ENCODE results near the gene RASL10B. TPM values are rescaled to one million over a fixed set of nuclear protein-coding genes. Genes with fewer than 3 reads are reported as not detected.

Gene RASL10B
- total and polyA plus RNA-seq, 9 donors, result 1.9 to 5.1 (median 4.2) TPM

DNA sequence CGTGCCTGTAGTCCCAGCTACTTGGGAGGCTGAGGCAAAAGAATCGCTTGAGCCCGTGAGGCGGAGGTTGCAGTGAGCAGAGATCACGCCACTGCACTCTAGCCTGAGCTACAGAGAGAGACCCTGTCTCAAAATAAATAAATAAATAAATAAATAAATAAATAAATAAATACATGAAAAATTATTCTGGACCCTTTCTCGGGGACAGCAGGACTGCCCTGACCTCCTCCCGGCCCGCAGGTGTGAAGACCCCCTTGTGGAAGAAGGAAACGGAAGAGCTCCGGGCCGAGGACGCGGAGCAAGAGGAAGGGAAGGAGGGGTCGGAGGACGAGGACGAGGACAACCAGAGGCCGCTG is 32.3 kb downstream of the RASL10B start:
- no peak overlapping the region for H3K4me3 ChIP-seq (ENCODE audit: low read length)
- no peaks in the 10 kb centered on the region for H3K36me3 ChIP-seq (ENCODE audit: control insufficient read depth, insufficient read depth, low read length)
- no peaks in the 10 kb centered on the region for H3K9me3 ChIP-seq (replicated peaks; ENCODE audit: control insufficient read depth, low read depth, low read length)
- no peak for DNase-seq
- WGBS (ENCODE audit: insufficient coverage), result 3% methylated on average over 12 of the region's 17 CpGs
- H3K4me1 ChIP-seq (ENCODE audit: control insufficient read depth, insufficient read depth, low read length), result peaks cover 25% of the 10 kb centered on the region
- peaks cover 2% of the 10 kb centered on the region for H3K27me3 ChIP-seq (ENCODE audit: control insufficient read depth, insufficient read depth, low read length)
- H3K27ac ChIP-seq (ENCODE audit: low read length), result no peak overlapping the region

DNA sequence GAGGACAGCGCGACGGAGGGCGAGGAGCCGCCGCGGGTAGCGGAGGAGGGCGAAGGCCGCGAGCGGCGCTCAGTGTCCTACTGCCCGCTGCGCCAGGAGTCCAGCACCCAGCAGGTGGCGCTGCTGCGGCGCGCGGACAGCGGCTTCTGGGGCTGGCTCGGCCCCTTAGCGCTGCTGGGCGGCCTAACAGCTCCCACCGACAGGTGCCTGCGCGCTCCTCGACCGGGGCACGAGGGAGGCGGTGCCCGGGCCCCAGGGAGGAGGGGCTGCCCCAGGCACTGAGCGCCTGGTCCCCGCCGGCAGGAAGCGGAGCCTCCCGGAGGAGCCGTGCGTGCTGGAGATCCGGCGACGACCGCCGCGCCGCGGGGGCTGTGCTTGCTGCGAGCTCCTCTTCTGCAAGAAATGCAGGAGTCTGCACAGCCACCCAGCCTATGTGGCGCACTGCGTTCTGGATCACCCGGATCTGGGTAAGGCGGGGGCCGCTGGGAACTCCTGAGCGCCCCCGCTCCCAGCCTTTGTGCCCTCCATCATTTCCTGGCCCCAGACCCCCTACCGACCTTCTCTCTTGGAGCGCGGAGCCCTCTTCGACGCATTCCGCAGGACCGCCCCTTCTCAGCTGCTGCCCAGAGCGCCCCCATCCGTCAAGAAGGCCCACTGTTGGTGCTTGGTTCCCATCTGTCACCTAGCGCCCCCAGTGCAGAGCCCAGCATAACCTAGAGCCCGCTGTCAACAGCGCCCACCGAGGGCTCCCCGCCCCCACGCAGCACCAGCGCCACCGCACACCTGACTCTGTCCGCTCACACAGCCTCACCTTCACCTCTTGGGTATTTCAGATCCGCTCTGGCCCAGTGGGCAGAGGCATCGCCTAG is 32.9 kb downstream of the RASL10B start:
- Histone ChIP-seq H3K27me3 (ENCODE audit: control insufficient read depth, insufficient read depth, low read length) (peaks cover 2% of the 10 kb centered on the region), H3K9me3 (replicated peaks; ENCODE audit: control insufficient read depth, low read depth, low read length) (no peaks in the 10 kb centered on the region), H3K4me1 (ENCODE audit: control insufficient read depth, insufficient read depth, low read length) (peaks cover 25% of the 10 kb centered on the region), H3K27ac (ENCODE audit: low read length) (peak overlapping the region; percentile 29), H3K4me3 (ENCODE audit: low read length) (peak overlapping the region; percentile 46), H3K36me3 (ENCODE audit: control insufficient read depth, insufficient read depth, low read length) (no peaks in the 10 kb centered on the region)
- 4% methylated on average over 70 of the region's 75 CpGs for WGBS (ENCODE audit: insufficient coverage)
- DNase-seq, result peak; percentile 89

DNA sequence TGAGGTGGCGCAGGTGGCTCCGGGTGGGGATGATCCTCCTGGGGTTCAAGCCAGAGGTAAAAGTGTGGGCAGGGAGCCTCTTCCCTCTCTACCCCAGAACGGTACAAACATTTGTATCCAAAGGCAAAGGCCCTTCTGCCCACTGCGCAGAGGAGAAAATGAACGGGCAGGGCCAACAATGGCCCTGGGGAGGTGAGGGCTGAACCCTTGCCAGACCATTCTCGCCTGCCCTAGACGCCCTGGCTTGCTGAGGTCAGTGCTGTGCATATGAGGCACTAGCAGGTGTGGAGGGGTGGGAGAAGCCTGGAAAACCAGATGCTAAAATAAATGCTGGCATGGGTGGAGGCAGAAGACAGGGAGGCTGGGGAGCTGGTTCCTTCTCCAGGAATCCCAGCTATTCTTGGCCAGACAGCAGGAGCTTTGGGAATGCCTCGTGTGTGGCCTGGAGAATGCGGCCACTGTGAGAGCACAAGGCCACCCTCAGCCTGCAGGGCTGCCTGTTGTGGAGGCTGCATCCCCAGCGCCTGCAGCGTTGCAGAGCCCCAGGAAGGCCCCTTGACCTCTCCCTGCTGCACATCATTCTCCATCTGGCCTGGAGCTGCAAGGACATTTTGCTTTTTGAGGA is 33.8 kb downstream of the RASL10B start:
- 33% methylated on average over 9 of the region's 11 CpGs for WGBS (ENCODE audit: insufficient coverage)
- Histone ChIP-seq H3K36me3 (ENCODE audit: control insufficient read depth, insufficient read depth, low read length) (no peaks in the 10 kb centered on the region), H3K4me1 (ENCODE audit: control insufficient read depth, insufficient read depth, low read length) (peaks cover 25% of the 10 kb centered on the region), H3K27me3 (ENCODE audit: control insufficient read depth, insufficient read depth, low read length) (no peaks in the 10 kb centered on the region), H3K9me3 (replicated peaks; ENCODE audit: control insufficient read depth, low read depth, low read length) (no peaks in the 10 kb centered on the region), H3K4me3 (ENCODE audit: low read length) (no peak overlapping the region), H3K27ac (ENCODE audit: low read length) (peak overlapping the region; percentile 29)
- peak; percentile 36 for DNase-seq

DNA sequence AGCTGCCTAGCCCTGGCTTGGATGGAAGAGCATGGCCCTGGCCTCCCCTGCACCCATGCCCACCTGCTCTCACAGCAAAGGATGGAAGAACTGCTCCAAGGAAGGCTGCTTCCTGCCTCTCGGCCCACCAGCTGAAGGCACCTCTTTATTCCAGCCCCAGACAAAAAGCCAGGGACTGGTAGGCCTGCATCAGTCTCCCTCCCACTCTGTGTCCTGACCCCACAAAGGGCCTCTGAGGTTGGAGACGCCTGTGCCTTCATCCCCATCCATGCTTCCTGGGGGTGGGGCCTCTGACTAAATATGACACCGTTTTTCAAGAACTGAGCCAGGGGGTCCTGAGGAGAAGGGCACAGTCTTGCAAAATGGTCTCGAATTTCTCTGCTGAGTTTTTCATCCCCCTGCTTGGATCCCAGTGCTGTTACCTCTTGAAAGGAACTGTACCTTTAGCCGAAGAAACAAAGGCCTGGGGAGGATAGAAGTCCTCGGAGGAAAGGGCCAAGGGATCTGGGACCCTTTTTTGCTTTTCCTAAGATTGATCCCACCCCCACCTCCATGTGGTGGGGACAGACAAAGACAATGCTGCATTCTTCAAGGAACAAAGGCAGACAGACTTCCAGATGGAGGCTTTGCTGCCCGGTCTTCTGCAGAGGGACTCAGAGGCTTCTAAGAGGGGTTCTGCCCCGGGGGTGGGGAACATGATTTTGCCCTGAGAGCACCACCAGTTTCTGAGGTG is 34.5 kb downstream of the RASL10B start:
- H3K27ac ChIP-seq (ENCODE audit: low read length), result no peak overlapping the region
- H3K4me3 ChIP-seq (ENCODE audit: low read length), result no peak overlapping the region
- WGBS (ENCODE audit: insufficient coverage), result 39% methylated on average over 4 of the region's 8 CpGs
- no peak for DNase-seq
- H3K36me3 ChIP-seq (ENCODE audit: control insufficient read depth, insufficient read depth, low read length), result no peaks in the 10 kb centered on the region
- H3K4me1 ChIP-seq (ENCODE audit: control insufficient read depth, insufficient read depth, low read length), result peaks cover 25% of the 10 kb centered on the region
- no peaks in the 10 kb centered on the region for H3K27me3 ChIP-seq (ENCODE audit: control insufficient read depth, insufficient read depth, low read length)
- H3K9me3 ChIP-seq (replicated peaks; ENCODE audit: control insufficient read depth, low read depth, low read length), result no peaks in the 10 kb centered on the region

DNA sequence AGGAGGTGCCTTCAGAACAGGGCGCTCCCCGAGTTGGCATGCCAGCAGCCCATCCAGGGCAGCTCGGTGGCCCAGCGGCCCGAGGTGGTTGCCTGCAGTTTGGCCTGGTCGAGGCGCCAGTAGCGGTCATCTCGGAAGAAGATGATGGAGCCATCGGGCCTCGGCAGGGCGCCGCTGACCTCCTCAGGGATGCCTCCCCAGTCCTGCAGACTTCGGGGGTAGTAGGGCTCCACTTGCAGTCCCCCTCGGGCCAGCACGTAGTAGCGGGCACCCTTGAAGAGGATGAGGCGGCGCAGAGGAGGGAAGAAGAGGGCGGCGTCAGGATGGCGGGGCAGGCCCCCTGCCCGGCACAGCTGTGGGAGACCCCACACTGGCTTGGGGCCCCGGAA is 35.0 kb downstream of the RASL10B start:
- H3K9me3 ChIP-seq (replicated peaks; ENCODE audit: control insufficient read depth, low read depth, low read length), result no peaks in the 10 kb centered on the region
- no peaks in the 10 kb centered on the region for H3K27me3 ChIP-seq (ENCODE audit: control insufficient read depth, insufficient read depth, low read length)
- H3K36me3 ChIP-seq (ENCODE audit: control insufficient read depth, insufficient read depth, low read length), result no peaks in the 10 kb centered on the region
- no peak for DNase-seq
- H3K4me1 ChIP-seq (ENCODE audit: control insufficient read depth, insufficient read depth, low read length), result peaks cover 25% of the 10 kb centered on the region
- H3K27ac ChIP-seq (ENCODE audit: low read length), result no peak overlapping the region
- H3K4me3 ChIP-seq (ENCODE audit: low read length), result no peak overlapping the region
- 93% methylated on average over 18 of the region's 24 CpGs for WGBS (ENCODE audit: insufficient coverage)

DNA sequence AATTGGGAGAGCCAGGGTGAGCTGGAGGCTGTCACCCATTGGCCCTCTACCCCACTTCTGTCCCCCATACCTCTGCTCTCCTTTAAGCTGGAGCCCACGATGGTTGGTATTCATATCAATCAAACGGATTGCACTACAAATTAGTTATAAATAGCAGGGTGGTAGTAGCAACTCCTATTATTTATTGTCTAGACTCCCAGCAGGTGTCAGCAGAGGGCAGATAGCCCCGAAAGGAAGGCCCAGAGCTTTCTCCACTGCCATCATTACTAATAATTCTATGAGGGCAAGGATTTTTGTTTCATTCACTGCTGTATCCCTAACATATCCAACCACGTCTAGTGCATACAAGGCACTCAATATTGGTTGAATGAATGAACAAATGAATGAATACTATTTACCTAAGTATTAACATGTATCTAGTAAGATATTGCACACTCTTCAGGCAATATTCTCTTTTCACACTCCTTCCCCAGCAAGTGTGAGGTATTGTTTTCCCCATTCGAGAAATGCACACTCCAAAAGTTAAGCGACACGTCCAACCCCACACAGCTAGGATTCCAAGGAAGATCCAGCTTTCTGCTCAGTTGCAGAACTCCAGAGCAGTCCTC is 35.6 kb downstream of the RASL10B start:
- no peak overlapping the region for H3K4me3 ChIP-seq (ENCODE audit: low read length)
- H3K4me1 ChIP-seq (ENCODE audit: control insufficient read depth, insufficient read depth, low read length), result peaks cover 25% of the 10 kb centered on the region
- no peaks in the 10 kb centered on the region for H3K36me3 ChIP-seq (ENCODE audit: control insufficient read depth, insufficient read depth, low read length)
- no peaks in the 10 kb centered on the region for H3K9me3 ChIP-seq (replicated peaks; ENCODE audit: control insufficient read depth, low read depth, low read length)
- no peak overlapping the region for H3K27ac ChIP-seq (ENCODE audit: low read length)
- H3K27me3 ChIP-seq (ENCODE audit: control insufficient read depth, insufficient read depth, low read length), result no peaks in the 10 kb centered on the region
- WGBS (ENCODE audit: insufficient coverage), result 40% methylated on average over 2 of the region's 7 CpGs
- peak; percentile 40 for DNase-seq

DNA sequence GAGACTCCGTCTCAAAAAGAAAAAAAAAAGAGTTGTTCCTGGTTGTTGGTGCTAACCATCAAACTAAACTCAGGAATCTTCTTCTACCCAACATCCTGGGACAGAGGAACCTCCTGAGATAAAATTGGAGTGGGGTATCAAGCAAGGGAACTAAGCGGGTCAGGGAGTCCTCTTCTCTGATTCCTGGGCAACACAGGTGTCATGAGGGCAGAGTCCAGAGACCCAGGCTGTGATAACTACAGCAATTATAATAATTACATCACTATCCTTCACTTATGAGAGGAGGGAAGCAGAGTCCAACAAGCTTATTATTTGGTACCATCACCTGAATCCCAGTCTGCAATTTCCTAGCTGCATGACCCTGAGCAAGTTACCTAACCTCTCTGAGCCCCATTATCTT is 37.4 kb downstream of the RASL10B start:
- WGBS (ENCODE audit: insufficient coverage), result no CpG with 5 or more reads among the region's 2 CpGs
- H3K27ac ChIP-seq (ENCODE audit: low read length), result no peak overlapping the region
- peaks cover 34% of the 10 kb centered on the region for H3K4me1 ChIP-seq (ENCODE audit: control insufficient read depth, insufficient read depth, low read length)
- H3K4me3 ChIP-seq (ENCODE audit: low read length), result no peak overlapping the region
- no peaks in the 10 kb centered on the region for H3K9me3 ChIP-seq (replicated peaks; ENCODE audit: control insufficient read depth, low read depth, low read length)
- H3K36me3 ChIP-seq (ENCODE audit: control insufficient read depth, insufficient read depth, low read length), result no peaks in the 10 kb centered on the region
- DNase-seq, result no peak
- H3K27me3 ChIP-seq (ENCODE audit: control insufficient read depth, insufficient read depth, low read length), result no peaks in the 10 kb centered on the region

DNA sequence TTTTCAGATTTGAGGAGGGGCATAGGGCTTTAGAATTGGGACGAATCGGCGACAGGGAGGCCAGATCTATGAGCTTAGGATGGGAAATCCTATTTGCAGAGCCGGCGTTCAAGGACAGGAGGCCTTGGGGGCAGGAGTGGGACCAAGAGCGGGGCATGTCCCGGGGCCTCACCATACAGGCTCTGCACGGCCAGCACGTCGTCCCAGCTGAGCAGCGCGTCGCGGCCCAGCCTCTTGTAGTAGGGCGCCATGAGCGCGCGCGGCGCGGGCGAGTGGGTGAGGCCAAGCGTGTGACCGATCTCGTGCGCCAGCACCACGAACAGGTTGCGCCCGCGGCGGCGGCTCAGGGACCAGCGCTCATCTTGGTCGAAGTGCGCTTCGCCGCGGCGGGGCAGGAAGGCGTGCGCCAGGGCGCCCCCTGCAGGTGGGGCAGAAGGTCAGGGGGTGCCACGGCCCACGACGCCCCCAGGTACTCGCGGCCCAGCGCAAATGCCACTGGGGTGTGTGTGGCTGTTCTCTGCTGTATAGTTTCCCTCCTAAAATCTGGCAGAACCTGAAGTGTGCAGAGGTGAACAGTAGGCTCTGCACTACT is 38.6 kb downstream of the RASL10B start:
- Histone ChIP-seq H3K36me3 (ENCODE audit: control insufficient read depth, insufficient read depth, low read length) (no peaks in the 10 kb centered on the region), H3K4me3 (ENCODE audit: low read length) (no peak overlapping the region), H3K9me3 (replicated peaks; ENCODE audit: control insufficient read depth, low read depth, low read length) (no peaks in the 10 kb centered on the region), H3K4me1 (ENCODE audit: control insufficient read depth, insufficient read depth, low read length) (peaks cover 38% of the 10 kb centered on the region), H3K27me3 (ENCODE audit: control insufficient read depth, insufficient read depth, low read length) (no peaks in the 10 kb centered on the region), H3K27ac (ENCODE audit: low read length) (no peak overlapping the region)
- DNase-seq, result no peak
- 91% methylated on average over 44 of the region's 48 CpGs for WGBS (ENCODE audit: insufficient coverage)

DNA sequence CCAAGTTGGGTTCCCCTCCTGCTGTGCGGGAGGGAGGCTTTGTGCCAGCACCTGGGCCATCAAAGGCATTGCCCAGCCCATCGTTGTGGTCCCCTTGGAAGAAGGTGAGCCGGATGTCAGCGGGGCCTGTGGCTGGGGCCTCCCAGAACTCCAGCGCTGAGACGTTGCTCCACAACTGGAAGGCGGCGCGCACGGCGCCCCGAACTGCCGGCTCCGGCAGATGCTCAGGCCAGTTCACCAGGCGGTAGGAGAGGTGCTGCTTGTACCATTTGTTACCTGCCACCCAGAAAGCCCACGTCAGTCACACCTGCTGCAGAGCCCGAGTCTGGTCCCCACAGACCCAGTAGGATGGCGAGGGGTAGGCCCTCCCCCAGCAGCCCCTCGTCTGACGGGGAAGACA is 41.7 kb downstream of the RASL10B start:
- WGBS (ENCODE audit: insufficient coverage), result 79% methylated on average over 19 of the region's 20 CpGs
- H3K27ac ChIP-seq (ENCODE audit: low read length), result peak overlapping the region; percentile 55
- peaks cover 25% of the 10 kb centered on the region for H3K4me1 ChIP-seq (ENCODE audit: control insufficient read depth, insufficient read depth, low read length)
- no peaks in the 10 kb centered on the region for H3K27me3 ChIP-seq (ENCODE audit: control insufficient read depth, insufficient read depth, low read length)
- H3K4me3 ChIP-seq (ENCODE audit: low read length), result no peak overlapping the region
- DNase-seq, result no peak
- no peaks in the 10 kb centered on the region for H3K36me3 ChIP-seq (ENCODE audit: control insufficient read depth, insufficient read depth, low read length)
- no peaks in the 10 kb centered on the region for H3K9me3 ChIP-seq (replicated peaks; ENCODE audit: control insufficient read depth, low read depth, low read length)

All from muscle of leg (tissue), 11 donors.